NCI-H82 treated with DMSO at 0.1 percent for 48 hours (cell line): ENCODE data around the gene CILP2.

Experiments
- DNase-seq: peaks from one replicate; lab custom pipeline; 2025; ENCODE audit not compliant: unreplicated experiment; lab: John Stamatoyannopoulos, UW

The CILP2 gene

DNA sequence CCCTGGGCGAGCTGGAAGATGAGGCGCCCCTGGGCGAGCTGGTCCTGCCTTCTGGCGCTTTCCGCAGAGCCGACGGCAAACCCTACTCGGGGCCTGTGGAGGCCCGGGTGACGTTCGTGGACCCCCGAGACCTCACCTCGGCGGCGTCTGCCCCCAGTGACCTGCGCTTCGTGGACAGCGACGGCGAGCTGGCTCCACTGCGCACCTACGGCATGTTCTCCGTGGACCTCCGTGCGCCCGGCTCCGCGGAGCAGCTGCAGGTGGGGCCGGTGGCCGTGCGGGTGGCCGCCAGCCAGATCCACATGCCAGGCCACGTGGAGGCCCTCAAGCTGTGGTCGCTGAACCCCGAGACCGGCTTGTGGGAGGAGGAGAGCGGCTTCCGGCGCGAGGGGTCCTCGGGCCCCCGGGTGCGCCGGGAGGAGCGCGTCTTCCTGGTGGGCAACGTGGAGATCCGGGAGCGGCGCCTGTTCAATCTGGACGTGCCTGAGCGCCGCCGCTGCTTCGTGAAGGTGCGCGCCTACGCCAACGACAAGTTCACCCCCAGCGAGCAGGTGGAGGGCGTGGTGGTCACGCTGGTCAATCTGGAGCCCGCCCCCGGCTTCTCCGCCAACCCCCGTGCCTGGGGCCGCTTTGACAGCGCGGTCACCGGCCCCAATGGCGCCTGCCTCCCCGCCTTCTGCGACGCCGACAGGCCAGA lies 6.3 kb downstream of the CILP2 start:
- DNase-seq, result no peak

DNA sequence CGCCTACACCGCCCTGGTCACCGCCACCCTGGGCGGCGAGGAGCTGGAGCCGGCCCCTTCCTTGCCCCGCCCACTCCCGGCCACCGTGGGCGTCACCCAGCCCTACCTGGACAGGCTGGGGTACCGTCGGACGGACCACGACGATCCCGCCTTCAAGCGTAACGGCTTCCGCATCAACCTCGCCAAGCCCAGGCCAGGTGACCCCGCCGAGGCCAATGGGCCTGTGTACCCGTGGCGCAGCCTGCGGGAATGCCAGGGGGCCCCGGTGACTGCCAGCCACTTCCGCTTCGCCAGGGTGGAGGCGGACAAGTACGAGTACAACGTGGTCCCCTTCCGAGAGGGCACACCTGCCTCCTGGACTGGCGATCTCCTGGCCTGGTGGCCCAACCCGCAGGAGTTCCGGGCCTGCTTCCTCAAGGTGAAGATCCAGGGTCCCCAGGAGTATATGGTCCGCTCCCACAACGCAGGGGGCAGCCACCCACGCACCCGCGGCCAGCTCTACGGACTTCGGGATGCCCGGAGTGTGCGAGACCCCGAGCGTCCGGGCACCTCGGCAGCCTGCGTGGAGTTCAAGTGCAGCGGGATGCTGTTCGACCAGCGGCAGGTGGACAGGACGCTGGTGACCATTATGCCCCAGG lies 7.0 kb downstream of the CILP2 start:
- no peak for DNase-seq

DNA sequence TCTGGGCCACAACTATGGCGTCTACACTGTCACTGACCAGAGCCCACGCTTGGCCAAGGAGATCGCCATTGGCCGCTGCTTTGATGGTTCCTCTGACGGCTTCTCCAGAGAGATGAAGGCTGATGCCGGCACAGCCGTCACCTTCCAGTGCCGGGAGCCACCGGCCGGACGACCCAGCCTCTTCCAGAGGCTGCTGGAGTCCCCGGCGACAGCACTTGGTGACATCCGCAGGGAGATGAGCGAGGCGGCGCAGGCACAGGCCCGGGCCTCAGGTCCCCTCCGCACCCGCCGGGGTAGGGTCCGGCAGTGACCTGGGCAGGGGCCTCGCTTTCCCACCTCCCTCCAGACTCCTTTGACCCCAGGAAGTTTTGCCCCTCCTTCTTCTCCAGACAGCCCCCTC lies 7.6 kb downstream of the CILP2 start:
- DNase-seq, result no peak

DNA sequence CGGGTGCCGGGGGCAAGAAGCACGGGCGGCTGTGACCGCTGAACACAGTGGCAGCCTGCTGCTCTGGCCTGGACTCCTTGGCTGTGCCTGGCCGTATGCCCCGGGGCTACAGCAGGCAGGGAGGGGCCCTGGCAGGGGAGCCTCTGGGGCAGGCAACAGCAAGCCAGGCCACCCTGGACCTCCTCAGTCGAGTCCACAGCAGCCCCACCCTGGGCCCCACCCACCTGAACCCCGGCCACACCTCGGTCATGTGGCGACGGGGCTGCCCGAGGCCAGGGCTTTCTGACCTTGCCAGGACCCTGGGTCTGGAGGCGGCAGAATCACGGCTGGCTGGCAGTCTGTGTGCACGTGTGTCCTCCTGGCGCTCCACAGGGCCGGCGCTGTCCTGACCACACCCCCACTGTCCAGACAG lies 8.7 kb downstream of the CILP2 start:
- DNase-seq, result no peak

DNA sequence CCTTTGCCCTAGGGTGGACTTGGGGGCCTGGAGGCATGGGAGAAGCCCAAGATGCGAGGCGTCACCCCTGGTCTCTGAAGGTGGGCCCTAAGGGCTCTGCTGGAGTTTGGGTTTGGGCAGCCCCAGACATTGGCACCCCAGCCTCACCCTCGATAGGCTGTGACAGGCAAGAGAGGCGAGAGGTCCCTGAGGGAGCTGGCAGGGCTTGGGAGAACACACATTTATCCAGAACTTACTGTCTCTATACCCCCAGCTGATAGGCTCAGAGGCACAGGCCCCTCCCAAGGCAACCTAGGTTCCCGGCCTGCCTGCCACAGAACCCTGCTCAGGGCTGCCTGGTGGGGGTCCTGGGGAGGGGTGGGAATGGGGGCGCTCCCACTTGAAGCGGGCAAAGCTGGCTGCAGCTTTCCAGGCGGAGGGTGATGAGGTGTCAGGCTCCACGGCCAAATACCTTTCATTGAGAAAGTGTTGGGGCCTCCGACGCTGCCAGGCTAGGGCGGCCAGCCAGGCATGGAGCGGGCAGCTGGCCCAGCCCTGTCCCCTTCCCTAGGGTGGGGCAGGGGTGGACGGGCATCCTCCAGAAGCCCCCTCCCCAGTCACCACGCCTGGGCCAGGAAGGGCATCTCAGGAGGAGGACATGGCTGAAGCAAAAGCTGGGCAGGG lies 9.7 kb downstream of the CILP2 start:
- no peak for DNase-seq

DNA sequence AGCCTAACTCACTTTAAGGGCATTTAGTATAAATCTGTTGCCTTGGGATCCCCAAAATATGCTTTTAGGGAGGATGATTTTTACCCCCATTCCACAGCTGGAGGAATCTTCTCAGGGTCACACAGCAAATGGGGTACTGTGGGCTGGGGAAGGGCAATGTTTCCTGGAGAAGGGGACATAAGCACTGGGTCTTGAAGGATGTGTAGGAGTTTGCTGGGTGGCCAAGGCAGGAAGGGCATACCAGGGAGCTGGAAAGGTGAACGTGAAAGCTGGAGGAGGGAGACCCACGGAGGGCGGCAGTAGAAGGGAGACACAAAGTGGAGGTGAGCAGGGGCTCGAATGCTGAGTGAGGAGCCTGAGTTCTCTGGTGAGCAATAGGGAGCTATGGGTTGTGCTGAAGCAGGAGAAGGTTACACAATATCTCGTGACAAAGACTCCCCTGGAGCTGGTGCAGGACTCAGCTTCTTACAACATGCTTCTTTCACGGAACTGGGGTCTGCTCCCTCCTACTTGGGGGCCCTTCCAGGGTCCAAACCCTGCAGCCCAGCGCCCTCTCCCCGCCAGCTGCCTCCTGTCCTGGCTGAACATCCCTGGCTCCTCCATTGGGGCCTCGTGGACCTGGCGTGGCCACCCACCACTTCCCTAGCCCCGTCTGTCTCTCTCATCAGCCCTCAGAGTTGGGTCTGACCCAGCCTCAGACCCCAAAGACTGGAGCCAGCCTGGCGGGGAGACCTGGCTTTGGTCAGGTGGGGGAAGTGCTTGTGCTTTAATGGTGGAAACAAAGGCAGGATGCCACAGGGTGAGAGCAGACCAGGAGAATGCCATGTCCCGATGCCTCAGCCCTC lies 11.1 kb downstream of the CILP2 start:
- DNase-seq, result no peak

DNA sequence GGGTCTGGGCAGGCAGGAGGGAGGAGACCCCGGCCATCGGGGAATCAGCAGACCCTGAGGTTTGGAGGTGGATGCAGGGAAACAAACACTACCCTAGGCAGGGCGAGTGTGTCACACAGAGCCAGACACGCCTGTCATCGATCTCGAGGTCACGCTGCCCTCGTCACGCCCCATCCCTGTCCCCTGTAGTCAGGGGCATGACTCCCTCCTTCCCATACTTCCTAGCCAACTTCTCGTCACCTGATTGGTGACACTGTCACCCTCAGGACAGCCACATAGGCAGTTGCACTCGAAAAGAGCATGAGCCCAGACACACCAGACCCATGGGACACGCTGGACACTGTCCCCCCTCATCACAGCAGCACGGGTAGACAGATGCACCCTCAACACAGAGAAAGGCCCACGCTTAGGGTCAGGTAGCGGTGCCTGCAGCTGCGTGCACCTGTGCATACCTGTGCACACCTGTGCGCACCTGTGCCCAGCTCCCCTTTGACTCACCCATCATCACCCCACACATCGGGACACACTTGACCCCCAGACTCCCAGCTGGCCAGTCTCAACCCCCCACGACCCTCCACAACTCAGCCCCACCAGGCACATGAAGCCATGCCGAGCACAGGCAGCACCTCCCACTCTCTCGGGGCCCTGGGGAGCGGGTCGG lies 11.9 kb downstream of the CILP2 start:
- DNase-seq, result no peak

DNA sequence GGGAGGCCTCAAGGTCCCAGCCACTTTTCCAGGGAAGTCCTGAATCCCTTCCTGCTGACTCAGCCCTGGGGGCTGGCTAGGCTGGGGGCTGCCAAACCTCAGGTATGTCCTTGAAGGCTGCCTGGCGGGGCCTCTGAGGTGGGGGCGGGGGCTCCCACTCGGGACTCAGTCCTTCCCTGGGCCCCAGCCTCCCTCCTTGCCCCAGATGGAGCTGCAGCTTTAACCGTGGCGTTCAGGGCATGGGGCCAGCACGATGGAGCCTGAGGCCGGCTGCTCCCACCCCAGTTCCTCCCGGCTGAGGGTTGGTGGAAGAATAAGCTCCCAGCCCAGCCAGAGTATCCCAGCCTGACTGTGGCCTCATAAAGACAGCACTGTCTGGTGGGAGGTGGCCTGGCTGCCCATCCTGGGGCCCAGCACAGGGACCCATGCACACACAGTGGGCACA lies 12.4 kb downstream of the CILP2 start:
- DNase-seq, result no peak

DNA sequence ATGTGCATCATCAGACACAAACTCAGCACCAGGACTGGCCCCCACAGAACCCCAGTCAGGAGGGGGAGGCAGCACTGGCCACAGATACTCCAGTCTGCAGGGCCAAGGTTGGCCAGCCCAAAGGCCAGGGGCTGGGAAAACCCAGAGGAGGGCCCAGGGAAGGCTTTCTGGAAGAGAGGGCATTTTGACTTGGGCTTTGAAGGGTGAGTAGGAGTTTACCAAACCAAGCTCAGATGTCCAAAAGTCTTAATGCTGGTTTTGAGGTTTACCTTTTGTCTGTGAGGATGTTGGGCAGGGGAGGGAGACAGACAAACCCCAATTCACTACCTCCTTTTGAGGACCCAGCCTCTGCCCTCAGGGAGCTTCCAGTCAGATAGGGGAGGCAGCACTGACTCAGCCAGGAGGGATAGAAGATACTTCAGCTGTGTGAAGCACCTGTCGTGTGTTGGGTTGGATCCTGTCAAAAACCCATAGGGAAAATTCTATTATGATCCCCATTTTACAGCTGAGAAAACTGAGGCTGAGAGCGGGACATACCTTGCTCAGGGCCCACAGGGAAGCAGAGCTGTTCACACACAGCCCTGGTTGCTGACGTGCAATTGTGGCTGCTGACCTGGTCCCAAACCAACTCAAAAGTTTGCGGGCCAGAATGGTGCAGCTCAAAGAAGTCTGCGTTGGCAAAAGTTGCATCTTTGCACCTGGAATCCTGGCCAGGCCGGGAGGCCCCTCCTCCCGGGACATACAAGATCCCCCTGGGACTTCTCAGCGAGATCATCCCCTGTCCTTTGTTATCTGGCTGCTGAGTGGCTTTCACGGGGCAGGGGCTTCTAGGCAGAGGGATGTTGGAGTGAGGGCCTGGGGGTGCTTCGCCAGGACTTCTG lies 13.1 kb downstream of the CILP2 start:
- no peak for DNase-seq

DNA sequence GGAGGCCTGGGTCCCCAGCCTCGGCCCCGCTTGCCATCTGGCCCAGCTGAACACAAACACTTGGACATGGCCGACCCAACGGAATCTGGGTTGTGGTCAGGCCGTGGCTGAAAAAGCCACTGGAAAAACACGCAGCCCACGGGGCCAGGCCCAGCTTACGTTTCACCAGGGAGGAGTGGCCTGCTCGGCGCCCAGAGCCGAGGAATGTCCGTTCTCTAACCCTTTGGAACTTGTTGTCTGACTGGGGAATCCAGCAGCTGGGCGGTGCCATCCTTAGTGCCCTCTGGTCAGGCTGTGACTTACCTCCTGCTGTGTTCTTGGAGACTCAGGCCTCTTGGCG lies 13.8 kb downstream of the CILP2 start:
- DNase-seq, result no peak

DNA sequence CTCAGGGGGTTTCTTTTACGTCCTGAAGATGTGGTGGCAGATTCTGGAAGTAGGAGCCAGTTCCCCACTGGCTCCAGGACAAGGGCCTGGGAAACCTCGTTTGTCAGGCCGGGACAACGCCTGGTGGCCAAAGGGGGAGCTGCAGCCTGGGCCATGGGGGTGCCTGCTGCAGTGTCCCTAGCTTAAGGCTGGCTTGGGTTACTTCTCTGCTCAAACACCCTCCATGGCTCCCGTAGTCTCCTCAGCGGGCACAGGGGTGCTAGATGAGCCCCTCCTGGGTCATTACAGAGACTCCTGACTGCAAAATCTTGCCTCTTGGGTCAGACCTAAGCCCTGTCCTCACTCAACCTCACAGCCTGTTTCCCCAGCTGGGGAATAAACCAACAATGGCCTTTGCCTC lies 14.7 kb downstream of the CILP2 start:
- no peak for DNase-seq

DNA sequence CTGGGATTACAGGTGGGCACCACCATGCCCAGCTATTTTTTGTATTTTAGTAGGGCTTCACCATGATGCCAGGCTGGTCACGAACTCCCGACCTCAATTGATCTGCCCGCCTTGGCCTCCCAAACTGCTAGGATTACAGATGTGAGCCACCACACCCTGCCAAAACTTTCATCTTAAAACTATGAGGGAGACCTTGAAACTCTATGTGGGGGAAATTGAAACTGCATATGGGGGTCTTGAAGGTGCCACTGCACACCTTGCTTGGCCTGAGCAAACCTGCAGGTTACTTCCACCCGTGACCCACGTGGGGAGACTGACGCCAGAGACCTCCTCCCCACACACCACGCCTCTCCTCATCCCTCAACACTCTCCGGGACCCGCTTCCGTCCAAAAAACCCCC lies 15.6 kb downstream of the CILP2 start:
- DNase-seq, result no peak

DNA sequence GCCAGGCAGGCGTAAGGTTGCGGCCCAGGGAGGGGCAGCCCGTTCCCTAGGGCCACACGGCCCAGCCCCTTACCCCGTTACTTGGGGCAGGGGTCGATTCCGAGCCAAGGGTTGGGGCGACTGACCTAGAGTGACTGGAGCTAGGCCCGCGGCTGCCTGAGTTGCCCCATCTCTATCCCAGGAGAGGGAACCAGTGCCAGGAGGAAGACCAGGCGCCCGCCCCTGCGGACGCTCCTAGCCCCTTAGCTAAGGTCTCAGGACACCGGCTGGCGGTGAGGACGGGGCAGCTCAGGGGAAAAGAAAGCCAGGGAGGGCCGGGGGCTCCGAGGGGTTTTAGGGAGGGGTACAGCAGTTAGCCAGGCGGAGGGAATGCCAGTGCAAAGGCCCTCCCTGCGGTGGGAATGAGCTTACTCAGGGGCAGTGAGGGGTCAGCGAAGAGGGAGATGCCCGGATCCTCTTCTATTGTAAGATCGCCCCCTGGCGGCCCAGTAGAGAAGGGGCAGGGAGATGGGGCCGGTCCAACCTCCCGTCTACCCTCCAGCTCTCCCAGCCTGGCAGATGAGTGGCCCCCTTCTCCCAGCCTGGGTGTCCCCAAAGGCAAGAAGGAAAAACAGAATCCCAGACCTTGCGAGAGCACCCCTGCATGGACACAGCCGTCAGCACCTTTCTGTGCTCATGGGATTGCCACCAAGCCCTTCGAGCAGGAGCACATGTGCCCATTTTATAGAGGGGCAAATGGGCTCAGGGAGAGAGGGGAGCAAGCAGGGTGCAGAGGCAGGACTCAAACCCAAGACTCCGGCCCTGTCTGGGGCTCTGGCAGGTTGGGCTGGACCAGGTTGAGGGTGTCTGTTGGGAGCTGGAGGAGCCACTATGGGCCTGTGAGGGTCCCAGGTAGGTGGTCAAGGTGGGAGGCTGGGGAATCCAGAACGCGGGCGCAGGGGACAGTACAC lies 16.3 kb downstream of the CILP2 start:
- peak; percentile 29 for DNase-seq

DNA sequence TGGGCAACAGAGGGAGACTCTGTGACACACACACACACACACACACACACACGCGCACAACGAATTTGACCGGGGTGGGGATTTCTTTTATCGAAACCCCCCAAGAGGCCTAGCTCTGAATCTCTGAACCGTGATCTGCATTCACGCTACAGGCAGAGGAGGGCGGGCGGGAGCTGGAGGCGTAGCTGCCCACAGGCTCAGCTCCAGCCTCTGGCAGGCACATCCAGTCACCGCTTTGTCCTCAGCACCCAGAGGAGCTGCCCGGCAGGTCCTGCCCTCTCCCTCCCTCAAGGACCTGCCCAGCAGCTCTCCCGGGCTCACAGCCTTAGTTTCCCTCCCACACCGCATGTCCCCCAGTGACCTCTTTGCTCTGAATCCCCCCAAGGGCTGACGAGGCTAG lies 20.0 kb downstream of the CILP2 start:
- DNase-seq, result no peak

DNA sequence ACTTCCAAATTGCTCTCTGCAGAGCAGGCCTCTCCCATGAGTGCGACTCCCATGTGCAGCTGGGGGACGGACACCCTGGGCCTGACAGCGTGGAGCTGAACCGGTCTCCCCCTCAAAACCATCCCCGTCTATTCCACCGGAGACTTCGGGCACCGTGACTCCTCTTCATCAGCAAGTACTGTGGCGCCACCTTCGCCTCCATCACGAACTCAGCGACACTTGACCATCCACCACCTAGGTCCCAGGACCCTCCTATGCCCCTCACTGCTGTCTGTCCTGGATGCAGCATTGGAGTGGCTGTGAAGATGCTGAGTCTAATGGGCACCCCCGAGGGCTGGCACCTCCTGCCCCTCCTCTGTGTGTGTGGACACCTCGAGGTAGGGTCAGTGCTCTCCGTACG lies 20.6 kb downstream of the CILP2 start:
- no peak for DNase-seq

DNA sequence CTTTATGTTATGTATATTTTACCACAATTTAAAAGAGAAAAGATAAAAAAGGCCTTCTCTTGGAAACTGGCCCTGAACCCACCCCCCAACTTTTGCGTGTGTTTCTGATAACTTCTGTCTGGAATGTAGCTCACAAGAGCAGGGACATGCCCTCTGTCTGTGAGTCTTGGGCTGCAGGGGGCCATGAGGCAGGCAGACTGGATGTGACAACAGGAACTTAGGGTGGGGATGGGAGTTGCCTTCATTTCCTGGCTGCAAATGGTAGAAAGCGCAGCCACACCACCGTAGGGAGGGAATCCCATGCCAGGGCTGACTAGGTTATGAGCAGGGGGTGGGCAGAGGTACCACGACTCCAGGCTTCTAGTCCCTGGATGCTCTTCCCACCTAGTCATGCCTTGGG lies 21.9 kb downstream of the CILP2 start:
- DNase-seq, result no peak

DNA sequence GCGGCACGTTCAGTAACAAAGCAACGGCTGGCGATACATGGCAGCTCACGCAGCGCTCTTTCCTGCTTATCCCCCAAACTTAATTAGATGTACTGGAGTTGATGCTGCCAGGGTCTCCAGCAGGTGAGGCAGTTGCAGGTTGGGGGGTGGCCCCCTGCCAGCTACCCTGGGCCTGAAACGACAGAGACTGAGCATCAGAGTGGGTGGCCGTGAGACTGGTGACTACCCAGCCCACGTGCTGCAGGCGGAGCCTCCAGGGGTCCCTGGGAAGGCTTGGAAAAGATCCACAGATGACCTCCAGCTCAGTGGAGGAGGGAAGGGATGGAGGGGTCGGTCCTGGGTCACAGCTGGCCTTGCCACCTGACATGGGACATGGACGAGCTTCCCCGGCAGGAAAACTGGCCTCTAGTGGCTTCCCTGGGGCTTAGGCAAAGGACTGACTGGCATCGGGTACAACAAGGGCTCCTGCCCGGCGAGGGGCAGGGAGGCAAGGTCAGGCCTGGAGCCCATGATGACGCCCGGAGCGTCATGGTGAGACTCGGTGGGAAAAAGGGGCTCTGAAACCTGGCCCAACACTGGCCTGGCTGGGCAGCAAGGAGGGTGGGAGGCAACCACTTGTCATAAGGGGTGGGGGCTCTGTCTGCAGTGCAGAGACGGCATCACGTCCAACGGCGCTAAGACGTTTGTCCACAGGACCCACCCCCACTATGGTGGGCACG lies 24.0 kb downstream of the CILP2 start:
- no peak for DNase-seq

DNA sequence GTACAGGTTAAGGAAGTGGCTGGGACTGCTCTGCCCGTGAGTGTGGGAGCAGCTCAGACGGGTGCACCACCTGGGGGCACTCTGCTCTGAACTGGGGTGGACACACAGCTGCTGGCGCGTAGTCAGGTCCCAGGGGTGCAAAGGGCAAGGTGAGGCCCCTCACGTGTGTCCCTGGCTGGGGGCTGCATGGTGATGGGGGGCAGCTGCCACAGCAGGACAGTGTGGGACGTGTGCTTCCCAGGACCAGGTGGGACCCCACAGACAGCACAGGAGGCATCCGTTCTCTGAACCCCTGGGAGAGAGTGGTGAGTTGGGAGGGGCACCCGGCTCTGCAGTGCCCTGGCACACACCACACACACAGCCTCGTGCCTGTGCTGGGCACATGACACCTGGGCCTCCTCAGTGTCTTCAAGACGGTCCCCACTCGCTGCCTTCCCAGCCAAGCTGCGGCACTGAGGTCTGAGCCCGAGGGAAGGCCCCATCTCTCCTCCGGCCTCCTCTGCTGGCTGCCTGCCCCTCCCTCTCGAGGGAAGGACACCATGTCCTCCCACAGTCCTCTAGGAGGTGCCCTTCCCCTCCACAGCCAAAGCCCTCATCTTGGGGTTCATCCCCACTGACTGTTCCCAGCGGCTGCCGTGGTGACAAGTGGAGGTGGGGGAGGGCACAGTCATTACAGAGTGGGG lies 24.7 kb downstream of the CILP2 start:
- DNase-seq, result no peak
